ENCODE data around the gene SHISA7.
A peak's percentile ranks its signal among the peaks of the same experiment; 100 is the strongest.
"Not testable (repeated sequence)": the region's sequence is repeated elsewhere in the genome, so short reads cannot be mapped to it uniquely, and the experiment has no call there.

SHISA7 gene

GRCh38 chr19:55463583-55464031 is 20.5 kb upstream of the SHISA7 start:
- no peak for DNase-seq (ENCODE audit: low read depth in 3 of 3)

- DNase-seq (ENCODE audit: low read depth in 3 of 3), result no peak
Observed at GRCh38 chr19:55462722-55463121, 19.6 kb upstream of the SHISA7 start.

- no peak for DNase-seq (ENCODE audit: low read depth in 3 of 3)
Observed at GRCh38 chr19:55461974-55462626, 19.0 kb upstream of the SHISA7 start.

DNA sequence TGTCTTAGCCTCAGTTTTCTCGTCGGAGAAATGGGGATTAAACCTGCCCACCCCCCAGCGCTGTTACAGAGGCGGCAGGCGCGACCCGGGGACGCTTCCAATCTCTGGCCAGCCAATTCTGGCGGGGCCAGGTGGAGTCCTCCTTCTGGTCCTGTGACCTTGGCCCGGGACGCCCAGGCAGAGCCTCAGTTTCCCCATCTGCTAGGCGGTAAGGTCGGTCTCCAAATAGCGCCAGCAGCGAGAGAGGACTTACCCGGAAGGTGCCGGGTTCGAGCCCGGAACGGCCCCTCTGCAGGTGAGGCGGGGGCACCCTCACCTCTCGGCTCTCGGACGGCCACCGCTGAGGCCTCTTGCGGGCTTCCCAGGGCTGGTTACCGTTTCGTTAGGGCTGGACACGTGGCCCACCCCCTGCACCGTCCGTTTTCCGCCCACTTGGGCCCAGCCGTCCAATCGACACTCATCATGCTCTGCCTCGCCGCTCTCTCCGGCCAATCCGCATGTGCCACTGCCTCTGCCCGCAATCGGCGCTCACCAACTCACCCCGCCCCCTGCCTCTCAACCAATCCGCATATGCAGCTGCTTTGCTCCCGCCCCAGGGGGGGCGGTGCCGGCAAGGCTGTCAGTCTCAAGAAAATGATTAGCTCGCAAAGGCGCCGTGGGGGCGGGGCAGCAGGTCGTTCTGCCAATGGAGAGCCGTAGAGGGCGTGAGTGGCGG is 18.3 kb upstream of the SHISA7 start, which contains the start of gene ISOC2:
ISOC2 (minus strand) TSS at position 384 of the 715 bp plus-strand sequence. CDS start 5,156 bp downstream, outside the sequence.
- DNase-seq (ENCODE audit: low read depth in 3 of 3), result peak; percentile 100

DNA sequence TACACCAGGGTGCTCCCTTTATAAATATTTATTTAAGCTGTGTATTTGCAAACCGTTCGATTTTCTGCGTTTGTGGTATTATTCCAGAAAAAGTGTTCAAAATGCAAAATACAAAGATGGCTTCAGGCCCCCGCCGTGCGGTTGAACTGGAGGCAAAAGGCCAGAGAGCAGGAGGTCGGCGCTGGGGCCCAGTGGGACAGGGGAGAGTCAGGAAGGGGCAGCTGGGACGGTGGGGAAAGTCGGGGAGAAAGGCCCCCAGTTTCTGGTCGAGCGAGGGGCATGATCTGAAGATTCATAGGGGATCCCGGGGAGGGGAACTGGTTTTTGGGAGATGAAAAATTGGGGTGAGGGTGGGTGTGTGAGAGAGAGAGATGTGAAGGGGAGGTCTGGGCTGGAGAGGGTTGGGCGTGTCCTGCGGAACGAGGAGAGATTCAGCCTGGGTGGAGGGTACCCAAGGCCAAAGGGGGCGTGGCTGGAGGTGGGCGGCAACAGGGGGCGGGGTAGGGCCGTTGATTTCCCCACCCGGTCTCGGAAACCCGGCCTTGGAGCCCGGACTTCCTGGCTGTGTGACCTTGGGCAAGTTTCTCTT is 17.7 kb upstream of the SHISA7 start:
- peak in 1 of 3 donors; percentile 52 for DNase-seq (ENCODE audit: low read depth in 3 of 3)

GRCh38 chr19:55459950-55460657 is 17.0 kb upstream of the SHISA7 start:
- DNase-seq (ENCODE audit: low read depth in 3 of 3), result no peak

- DNase-seq (ENCODE audit: low read depth in 3 of 3), result no peak
Observed at GRCh38 chr19:55459551-55459949, 16.4 kb upstream of the SHISA7 start.

GRCh38 chr19:55457683-55458457 is 14.8 kb upstream of the SHISA7 start:
- DNase-seq (ENCODE audit: low read depth in 3 of 3), result no peak

GRCh38 chr19:55456347-55456746 is 13.2 kb upstream of the SHISA7 start:
- no peak for DNase-seq (ENCODE audit: low read depth in 3 of 3)

DNA sequence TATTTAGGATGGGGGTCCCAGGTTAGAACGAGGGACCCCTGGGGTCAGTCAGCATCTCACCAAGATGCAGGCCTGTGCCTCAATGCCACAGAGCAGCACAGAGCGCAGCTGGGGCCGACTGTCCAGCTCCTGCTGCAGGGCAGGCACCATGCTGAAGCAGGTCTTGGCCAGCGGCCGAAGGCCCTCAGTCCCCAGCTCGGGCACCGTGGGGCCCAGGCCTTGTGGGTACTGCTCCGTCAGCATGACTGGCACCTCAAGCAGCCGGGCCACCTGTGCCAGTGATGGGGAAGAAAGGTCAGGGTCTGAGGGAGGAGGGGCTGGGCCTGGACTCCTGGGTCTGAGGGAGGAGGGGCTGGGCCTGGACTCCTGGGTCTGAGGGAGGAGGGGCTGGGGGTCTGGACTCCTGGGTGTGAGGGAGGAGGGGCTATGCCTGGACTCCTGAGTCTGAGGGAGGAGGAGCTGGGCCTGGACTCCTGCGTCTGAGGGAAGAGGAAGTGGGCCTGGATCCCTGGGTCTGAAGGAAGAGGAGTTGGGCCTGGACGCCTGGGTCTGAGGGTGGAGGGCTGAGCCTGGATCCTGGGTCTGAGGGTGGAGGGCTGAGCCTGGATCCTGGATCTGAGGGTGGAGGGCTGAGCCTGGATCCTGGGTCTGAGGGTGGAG is 12.6 kb upstream of the SHISA7 start:
- no peak for DNase-seq (ENCODE audit: low read depth in 3 of 3)

- no peak for DNase-seq (ENCODE audit: low read depth in 3 of 3)
Observed at GRCh38 chr19:55454787-55455243, 11.7 kb upstream of the SHISA7 start.

DNA sequence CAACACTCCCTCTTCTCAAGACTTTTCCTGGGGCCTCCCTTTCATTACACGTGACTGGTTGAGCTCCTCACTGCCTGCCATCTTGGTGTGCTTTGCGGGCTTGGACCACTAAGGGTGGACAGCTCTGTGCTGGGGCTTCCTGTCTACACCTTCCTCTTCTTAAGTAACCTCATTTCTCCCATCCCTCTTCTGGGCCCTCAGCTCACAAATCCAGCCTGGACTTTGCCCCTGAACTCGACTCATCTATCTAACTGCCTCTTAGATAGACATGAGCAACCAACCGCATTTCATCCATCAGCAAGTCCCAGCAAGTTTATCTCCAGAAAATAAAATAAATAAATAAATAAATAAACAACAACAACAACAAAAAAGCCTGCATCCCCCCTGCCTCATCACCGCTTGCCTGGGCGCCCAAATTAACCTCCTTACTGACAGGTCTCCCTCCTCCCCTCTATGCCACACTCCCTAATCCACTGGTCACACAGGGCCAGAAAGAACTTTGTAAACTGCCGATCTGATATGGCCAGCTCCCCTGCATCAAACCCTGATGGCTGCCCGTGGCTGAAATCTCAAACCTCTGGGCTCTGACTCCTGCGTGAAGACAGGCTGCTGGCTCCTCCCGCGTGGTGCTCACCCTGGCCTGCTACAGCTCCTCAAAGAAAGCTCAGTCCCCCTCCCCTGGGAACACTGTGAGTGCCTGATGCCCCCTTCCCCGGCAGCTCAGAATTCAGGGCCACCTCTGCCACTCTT is 10.6 kb upstream of the SHISA7 start:
- DNase-seq (ENCODE audit: low read depth in 3 of 3), result no peak

DNA sequence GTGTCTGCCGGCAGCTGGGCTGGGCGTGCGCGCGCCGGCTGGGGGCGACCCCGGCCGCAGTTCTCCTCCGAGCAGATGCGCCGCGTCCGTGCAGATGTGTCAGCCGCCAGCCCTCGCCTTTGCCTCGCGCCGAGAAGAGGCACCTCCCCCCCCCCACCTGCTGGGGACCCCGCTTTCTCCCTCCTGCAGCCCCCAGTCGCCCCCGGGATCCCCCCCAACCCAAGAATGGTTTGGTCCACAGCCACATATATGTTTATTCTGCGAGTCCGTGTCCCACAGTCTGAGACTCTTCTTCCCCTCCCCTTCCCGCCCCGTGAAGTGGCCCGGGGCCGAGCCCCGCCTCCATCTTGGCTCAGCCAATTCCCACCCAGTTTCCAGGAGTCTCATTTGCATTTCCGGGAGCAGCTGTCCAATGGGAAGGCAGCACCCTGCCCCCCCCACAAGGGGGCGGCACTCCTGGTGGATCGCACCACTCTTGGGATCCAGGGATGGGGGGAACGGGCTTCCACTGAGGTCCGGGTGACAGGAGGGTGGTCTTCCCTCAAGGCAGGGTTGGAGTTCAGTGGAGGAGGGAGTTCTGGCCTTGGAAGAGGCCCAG is 9.7 kb upstream of the SHISA7 start:
- peak in 1 of 3 donors; percentile 37 for DNase-seq (ENCODE audit: low read depth in 3 of 3)

GRCh38 chr19:55451965-55452748 is 9.1 kb upstream of the SHISA7 start:
- no peak for DNase-seq (ENCODE audit: low read depth in 3 of 3)

- no peak for DNase-seq (ENCODE audit: low read depth in 3 of 3)
Observed at GRCh38 chr19:55451163-55451964, 8.3 kb upstream of the SHISA7 start.

GRCh38 chr19:55449469-55449868 is 6.4 kb upstream of the SHISA7 start:
- no peak for DNase-seq (ENCODE audit: low read depth in 3 of 3)

- not testable (repeated sequence) for DNase-seq (ENCODE audit: low read depth in 3 of 3)
Observed at GRCh38 chr19:55448175-55448490, 5.0 kb upstream of the SHISA7 start.

Measured in stimulated activated CD4-positive, alpha-beta T cell treated with anti-CD3 and anti-CD28 coated beads, TNF-alpha, amount 100 ng/mL, for 48 hours (primary cell).